ENCODE results near the gene ISCA1.

ISCA1 gene

DNA sequence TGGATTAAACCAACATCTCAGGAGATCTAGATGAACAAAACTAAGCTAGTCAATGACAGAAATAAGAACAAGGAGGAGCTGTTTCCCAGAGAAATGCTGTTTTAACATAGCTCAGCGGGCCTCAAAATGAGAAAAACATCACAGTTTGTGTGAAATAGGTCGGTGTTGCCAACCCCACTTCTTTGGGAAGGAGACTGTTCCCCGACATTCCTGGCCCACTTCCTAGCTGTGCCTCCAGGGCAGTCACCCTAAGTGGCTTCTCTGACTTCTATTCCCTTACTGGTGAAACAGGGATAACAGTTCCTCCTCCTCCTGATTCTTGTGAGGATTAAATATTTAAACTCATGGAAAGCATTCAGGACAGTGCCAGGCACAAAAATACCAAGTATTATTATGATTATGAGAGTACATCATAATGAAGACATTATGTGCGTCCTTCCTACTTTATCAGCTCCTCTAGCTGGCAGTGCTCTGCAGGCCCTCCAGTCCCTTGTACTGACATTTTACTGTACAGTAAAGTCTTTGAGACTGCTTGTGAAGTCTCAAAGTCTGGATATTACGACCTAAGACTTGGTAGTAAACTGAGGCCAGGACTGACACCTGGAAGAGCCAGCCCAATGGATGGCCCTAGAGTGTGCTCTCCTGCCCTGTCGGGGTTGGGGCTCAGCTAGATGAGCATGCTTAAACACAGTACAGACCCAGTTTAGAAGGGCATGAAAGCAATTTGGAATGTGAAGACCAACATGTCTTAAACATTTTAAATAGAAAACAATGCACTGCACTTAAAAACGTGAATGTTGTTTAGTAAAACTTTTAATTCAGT lies 7.3 kb downstream of the ISCA1 start:
- FAIRE-seq (no peak), DNase-seq (ENCODE audit: insufficient read length, low spot score) (no peak)
- TF ChIP-seq POLR2A (IDR thresholded peaks at IDR 0.05; ENCODE audit: low read depth, low read length), result no peak

DNA sequence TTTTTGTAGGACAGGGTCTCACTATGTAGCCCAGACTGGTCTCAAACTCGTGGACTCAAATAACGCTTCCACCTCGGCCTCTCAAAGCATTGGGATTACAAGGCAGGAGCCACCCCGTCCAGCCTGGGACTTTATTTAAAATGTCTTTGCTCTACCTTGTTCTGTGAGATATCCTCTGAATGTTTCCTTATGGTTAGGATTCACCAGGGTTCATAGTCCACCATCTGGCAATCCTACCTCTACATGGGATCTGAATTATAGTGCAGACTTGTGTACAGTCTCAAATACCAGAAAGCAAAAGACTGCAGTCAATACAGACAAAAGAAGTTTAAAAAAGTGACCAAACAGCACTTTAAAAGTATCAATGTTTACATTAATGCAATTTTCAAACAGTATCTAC lies 10.1 kb downstream of the ISCA1 start:
- no peak for FAIRE-seq
- DNase-seq (ENCODE audit: insufficient read length, low spot score), result no peak
- TF ChIP-seq POLR2A (IDR thresholded peaks at IDR 0.05; ENCODE audit: low read depth, low read length), result no peak

GRCh38 chr9:86263876-86264275 lies 18.5 kb downstream of the ISCA1 start:
- no peak for TF ChIP-seq POLR2A (IDR thresholded peaks at IDR 0.05; ENCODE audit: low read depth, low read length)
- FAIRE-seq (no peak), DNase-seq (ENCODE audit: insufficient read length, low spot score) (no peak)

DNA sequence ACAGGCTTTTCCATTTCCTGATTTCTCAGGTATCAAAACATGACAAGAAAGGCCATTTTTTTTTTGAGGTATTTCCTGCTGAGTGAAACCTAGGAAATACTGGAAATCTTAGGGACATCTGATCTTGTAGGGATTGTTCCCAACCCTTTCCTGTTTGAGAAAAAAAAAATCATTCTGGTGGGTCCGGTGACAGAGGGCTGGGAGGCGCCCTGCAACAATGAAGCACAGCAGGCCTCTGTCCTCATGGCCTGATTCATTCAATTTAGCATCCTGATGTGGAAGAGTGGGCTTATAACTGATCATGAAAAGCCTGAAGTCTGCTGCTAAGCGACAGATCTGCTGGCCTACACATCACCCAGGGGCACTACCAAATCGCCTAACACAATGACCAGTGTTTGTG lies 19.8 kb downstream of the ISCA1 start:
- no peak for DNase-seq (ENCODE audit: insufficient read length, low spot score)
- TF ChIP-seq POLR2A (IDR thresholded peaks at IDR 0.05; ENCODE audit: low read depth, low read length), result no peak
- FAIRE-seq, result no peak

GRCh38 chr9:86259557-86259956 lies 22.8 kb downstream of the ISCA1 start, which contains the start of gene C9orf153:
Gene C9orf153, minus strand, starts transcription at chr9:86259657. Its CDS starts 30,054 bp downstream, at chr9:86229603.
- FAIRE-seq (no peak), DNase-seq (ENCODE audit: insufficient read length, low spot score) (no peak)
- TF ChIP-seq POLR2A (IDR thresholded peaks at IDR 0.05; ENCODE audit: low read depth, low read length), result no peak

DNA sequence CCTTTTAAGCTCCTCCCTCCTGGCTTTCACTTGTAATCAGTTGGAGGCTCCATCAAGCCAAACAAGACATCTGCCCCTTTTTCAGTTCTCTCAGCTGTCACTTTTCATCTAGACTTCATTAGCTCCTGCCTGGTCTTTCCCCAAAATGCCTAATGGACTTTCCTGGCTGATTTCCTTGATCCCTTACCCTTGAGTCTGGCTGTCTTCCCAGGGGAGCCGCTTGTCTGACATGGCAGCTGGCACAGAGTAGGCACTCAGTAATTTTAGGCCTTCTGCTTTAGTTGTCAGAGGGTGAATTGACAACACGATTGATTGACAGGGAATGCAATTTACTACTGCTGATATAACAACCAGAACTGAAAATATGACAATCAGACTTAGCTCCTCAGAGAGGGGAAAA lies 24.9 kb downstream of the ISCA1 start:
- DNase-seq (ENCODE audit: insufficient read length, low spot score) (no peak), FAIRE-seq (no peak)
- TF ChIP-seq POLR2A (IDR thresholded peaks at IDR 0.05; ENCODE audit: low read depth, low read length), result no peak

- TF ChIP-seq POLR2A (IDR thresholded peaks at IDR 0.05; ENCODE audit: low read depth, low read length), result no peak
- no peak for FAIRE-seq
- DNase-seq (ENCODE audit: insufficient read length, low spot score), result no peak
Observed at GRCh38 chr9:86256653-86257052, 25.7 kb downstream of the ISCA1 start.

DNA sequence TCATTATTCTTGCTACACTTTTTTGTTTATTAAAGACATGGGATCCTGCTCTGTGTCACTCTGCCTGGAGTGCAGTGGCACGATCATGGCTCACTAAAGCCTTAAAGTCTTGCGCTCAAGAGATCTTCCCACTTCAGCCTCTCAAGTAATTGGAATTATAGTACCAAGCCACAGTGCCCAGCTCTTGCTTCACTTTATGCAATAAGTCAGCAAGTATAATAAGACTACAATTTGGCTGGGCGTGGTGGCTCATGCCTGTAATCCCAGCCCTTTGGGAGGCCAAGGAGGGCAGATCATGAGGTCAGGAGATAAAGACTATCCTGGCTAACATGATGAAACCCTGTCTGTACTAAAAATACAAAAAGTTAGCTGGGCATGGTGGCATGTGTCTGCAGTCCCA lies 28.8 kb downstream of the ISCA1 start:
- DNase-seq (ENCODE audit: insufficient read length, low spot score) (no peak), FAIRE-seq (no peak)
- no peak for TF ChIP-seq POLR2A (IDR thresholded peaks at IDR 0.05; ENCODE audit: low read depth, low read length)

DNA sequence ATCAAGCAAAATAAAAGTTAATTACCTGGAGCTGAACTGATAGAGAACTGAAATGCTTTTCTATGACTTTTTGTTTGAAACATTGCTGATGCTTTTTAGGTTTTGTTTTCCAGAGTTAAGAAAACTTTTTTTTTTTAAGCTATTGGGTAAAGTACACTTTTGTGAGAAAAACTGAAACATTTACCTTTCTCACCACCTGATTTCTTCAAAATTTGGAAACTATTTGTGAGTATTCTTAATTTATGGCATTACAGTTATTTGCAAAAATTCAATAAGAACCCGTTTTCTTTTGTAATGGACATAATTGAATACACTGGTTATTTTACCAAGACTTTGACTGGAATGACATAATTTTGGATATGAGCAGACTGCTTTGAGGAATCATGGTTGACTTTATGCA lies 29.5 kb downstream of the ISCA1 start:
- no peak for DNase-seq (ENCODE audit: insufficient read length, low spot score)
- no peak for FAIRE-seq
- no peak for TF ChIP-seq POLR2A (IDR thresholded peaks at IDR 0.05; ENCODE audit: low read depth, low read length)

- no peak for FAIRE-seq
Observed at GRCh38 chr9:86250123-86250522, 32.2 kb downstream of the ISCA1 start.

DNA sequence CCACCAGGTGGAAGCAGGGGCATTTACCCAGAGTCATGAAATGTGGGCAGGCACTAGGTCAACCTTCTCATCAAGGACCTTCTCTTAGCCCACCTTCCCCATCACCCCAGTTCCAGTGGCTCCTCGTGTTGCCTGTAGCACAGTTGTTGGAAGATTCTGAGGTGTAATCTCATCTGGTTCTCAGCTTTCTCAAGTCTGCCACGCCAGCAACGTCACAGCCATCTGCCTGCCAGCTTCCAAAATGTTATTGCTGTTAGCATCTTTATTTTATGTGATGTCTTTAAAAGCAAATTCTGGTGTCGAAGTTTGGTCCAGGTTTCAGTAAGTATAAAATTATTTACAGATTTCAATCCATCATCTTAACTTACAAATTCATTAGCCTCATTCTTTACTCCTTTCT lies 33.6 kb downstream of the ISCA1 start:
- FAIRE-seq, result no peak
- no peak for TF ChIP-seq POLR2A (IDR thresholded peaks at IDR 0.05; ENCODE audit: low read depth, low read length)
- DNase-seq (ENCODE audit: insufficient read length, low spot score), result no peak

More at GRCh38 chr9:86250123-86250522, 32.2 kb downstream of the ISCA1 start:
- no peak for DNase-seq (ENCODE audit: insufficient read length, low spot score)
- TF ChIP-seq POLR2A (IDR thresholded peaks at IDR 0.05; ENCODE audit: low read depth, low read length), result no peak

DNA sequence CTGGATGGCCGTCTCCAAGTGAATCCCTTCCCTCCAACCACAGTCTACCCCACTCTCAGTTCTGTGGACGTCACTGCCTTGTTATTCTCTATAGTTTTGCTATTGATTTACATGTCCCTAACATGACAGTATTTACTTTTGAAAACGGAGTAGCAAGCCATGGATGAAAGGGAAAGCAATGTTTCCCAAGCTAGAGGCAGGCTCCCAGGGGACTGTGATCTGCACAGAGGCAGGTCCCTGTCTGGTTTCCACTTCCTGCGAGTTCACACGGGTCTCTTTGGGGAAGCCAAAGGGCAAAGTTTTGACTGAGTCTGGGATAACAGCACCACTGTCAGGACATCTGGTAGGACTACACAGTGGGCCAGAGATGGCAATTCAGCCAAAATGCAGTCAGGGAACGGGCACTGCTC lies 35.6 kb downstream of the ISCA1 start:
- FAIRE-seq, result no peak
- TF ChIP-seq POLR2A (IDR thresholded peaks at IDR 0.05; ENCODE audit: low read depth, low read length), result no peak
- no peak for DNase-seq (ENCODE audit: insufficient read length, low spot score)

DNA sequence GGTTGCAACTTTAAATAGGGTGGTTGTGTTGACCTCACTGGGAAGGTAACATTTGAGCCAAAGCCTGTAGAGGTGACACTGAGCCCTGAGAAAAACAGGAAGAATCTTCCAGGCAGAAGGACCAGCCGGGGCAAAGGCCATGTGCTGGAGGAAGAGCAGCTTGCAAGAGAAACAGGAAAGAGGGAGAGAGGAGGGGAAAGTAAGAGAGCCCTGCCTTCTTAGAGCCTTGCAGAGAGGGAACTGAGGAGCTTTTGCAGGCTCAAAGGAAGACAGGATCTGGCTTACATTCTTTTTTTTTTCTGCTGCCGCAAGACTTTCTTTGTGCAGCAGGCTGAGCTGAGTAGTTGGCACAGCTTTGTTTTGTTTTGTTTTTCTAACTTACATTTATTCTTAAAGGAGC lies 40.3 kb downstream of the ISCA1 start:
- no peak for DNase-seq (ENCODE audit: insufficient read length, low spot score)
- no peak for FAIRE-seq
- TF ChIP-seq POLR2A (IDR thresholded peaks at IDR 0.05; ENCODE audit: low read depth, low read length), result no peak

DNA sequence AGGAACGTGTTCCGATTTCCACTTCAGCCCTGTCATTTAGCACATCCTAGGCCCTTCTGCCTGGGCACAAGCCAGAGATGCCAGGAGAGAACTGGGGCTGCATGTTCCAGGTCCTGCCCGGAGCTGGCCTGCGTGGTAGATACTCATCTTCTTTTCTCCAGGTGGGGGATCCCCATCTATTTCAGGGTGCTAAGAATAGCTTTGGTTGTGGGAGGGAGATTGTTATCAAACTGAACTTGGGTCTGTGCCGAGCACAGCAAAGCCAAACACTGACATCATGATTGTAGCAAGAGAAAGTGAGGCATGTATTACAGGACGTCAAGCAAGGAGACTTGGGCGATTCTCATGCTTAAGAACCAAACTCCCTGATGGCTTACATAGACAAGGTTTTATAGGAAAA lies 41.1 kb downstream of the ISCA1 start:
- DNase-seq (ENCODE audit: insufficient read length, low spot score), result no peak
- FAIRE-seq, result no peak

More for the DNA sequence above, 41.1 kb downstream of the ISCA1 start:
- TF ChIP-seq POLR2A (IDR thresholded peaks at IDR 0.05; ENCODE audit: low read depth, low read length), result no peak
